ENCODE results near the gene CSTF3. TPM values are rescaled to one million over a fixed set of nuclear protein-coding genes. Genes with fewer than 3 reads are reported as not detected.
"Not testable (repeated sequence)": the region's sequence is repeated elsewhere in the genome, so short reads cannot be mapped to it uniquely, and the experiment has no call there.

Gene CSTF3
- total RNA-seq, 1 experiment from 2014 or later, result 55.6 TPM

DNA sequence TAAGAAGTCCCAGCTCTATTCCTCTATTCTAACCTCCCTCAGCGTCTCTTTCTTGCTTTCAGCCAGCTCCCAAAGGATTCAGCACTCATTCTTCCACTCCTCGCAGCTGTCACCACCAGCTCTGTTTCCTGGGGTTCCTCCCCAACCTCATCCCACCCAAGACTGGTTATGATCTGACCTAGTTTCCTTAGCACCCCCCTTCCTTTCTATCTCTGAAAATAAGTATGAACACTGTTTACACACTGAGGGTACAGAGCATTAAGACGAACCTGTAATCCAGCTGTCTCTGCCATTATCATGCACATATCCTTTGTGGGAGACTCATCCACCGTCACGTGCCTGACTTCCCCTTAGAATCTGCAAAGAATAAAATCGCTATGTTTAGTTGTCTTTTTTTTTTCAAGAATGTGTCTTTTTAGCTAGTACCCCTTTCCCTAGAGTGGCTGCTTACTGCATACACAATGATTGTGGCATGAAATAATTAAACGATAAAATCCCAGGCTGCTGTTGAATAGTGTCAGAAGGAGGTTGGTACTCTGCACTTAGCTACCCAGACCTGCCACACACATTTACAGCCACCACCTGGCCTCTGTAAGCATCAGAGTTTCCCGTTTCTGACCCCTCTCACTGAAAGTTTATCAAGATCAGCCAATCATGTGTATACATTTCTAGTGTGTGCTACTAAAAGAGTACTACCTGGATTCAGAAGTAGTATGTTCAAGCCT, 26.9 kb upstream of the CSTF3 start:
- Histone ChIP-seq H3K4me3 (ENCODE audit: low read length) (no peak overlapping the region), H3K36me3 (ENCODE audit: insufficient read depth, low read length) (no peaks in the 10 kb centered on the region), H3K9ac (ENCODE audit: low read length) (no peak overlapping the region), H4K20me1 (ENCODE audit: insufficient read depth, low read depth, low read length) (no peaks in the 10 kb centered on the region), H2AFZ (ENCODE audit: low read length) (no peak overlapping the region), H3K9me3 (ENCODE audit: low read length) (no peaks in the 10 kb centered on the region), H3K79me2 (ENCODE audit: low read length) (no peaks in the 10 kb centered on the region), H3K27ac (ENCODE audit: low read length) (no peak overlapping the region), H3K4me2 (ENCODE audit: low read depth, low read length, poor library complexity, severe bottlenecking) (no peak overlapping the region), H3K9me2 (replicated peaks; ENCODE audit: insufficient read depth, low read length) (no peaks in the 10 kb centered on the region), H3K27me3 (ENCODE audit: low read length) (no peaks in the 10 kb centered on the region), H3K4me1 (ENCODE audit: low read length) (no peaks in the 10 kb centered on the region)
- DNase-seq, result no peak

DNA sequence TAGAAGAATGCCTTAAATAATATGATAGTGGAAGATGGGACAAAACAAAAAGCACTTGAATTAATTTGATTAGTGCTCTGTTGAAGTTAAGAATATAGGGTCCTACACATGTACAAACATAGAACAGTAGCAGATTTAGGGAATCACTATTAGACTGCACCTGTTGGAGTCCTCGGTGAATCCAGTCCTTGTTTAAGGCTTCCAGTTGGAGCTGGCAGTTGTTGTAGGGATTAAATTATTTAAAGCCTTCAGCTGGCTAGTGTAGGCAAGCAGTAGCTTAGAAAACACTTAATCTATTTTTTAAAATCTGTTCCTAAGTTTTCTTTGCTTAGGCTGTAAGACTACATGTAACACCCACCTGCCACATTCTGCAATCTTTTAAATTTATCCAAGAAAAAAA, 24.5 kb upstream of the CSTF3 start:
- H3K9me3 ChIP-seq (ENCODE audit: low read length), result no peaks in the 10 kb centered on the region
- no peaks in the 10 kb centered on the region for H3K9me2 ChIP-seq (replicated peaks; ENCODE audit: insufficient read depth, low read length)
- no peaks in the 10 kb centered on the region for H3K79me2 ChIP-seq (ENCODE audit: low read length)
- no peak for DNase-seq
- no peak overlapping the region for H3K9ac ChIP-seq (ENCODE audit: low read length)
- H3K4me3 ChIP-seq (ENCODE audit: low read length), result no peak overlapping the region
- H2AFZ ChIP-seq (ENCODE audit: low read length), result no peak overlapping the region
- H3K36me3 ChIP-seq (ENCODE audit: insufficient read depth, low read length), result no peaks in the 10 kb centered on the region
- H3K27ac ChIP-seq (ENCODE audit: low read length), result no peak overlapping the region
- H4K20me1 ChIP-seq (ENCODE audit: insufficient read depth, low read depth, low read length), result no peaks in the 10 kb centered on the region
- no peaks in the 10 kb centered on the region for H3K27me3 ChIP-seq (ENCODE audit: low read length)
- H3K4me1 ChIP-seq (ENCODE audit: low read length), result no peaks in the 10 kb centered on the region
- H3K4me2 ChIP-seq (ENCODE audit: low read depth, low read length, poor library complexity, severe bottlenecking), result no peak overlapping the region

DNA sequence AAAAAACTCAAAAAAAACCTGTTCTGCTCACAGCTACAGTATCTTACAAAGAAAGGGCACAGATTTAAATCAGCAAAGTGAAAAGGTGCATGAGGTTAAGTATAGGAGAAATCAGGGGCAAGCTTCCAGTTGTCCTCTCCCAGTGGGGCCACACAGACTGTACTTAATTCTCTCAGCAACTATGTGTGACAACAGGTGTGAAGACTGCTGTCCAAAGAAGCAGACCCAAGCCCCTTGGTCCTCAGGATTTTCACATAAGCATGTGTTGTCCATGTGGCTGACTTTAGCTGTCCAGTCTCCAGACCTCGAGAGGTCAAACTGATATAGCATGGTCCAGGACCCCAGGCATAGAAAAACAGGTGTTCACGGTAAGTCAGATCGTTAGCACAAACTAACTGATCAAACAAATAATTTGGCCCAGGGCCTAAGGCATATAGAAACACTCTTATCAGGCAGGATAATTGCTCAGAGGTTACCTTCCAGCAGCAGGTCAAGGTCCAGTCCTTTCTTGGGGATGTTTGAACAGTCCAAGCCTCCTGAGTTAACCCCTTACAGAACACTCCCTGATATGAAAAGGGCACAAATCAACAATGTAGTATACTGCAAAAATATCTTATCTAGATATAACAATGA, 21.1 kb upstream of the CSTF3 start:
- H3K9me2 ChIP-seq (replicated peaks; ENCODE audit: insufficient read depth, low read length), result no peaks in the 10 kb centered on the region
- H3K9ac ChIP-seq (ENCODE audit: low read length), result no peak overlapping the region
- H3K4me1 ChIP-seq (ENCODE audit: low read length), result no peaks in the 10 kb centered on the region
- no peaks in the 10 kb centered on the region for H3K79me2 ChIP-seq (ENCODE audit: low read length)
- H3K27ac ChIP-seq (ENCODE audit: low read length), result no peak overlapping the region
- H3K27me3 ChIP-seq (ENCODE audit: low read length), result no peaks in the 10 kb centered on the region
- no peak overlapping the region for H3K4me2 ChIP-seq (ENCODE audit: low read depth, low read length, poor library complexity, severe bottlenecking)
- no peaks in the 10 kb centered on the region for H4K20me1 ChIP-seq (ENCODE audit: insufficient read depth, low read depth, low read length)
- no peaks in the 10 kb centered on the region for H3K36me3 ChIP-seq (ENCODE audit: insufficient read depth, low read length)
- no peak overlapping the region for H3K4me3 ChIP-seq (ENCODE audit: low read length)
- H2AFZ ChIP-seq (ENCODE audit: low read length), result no peak overlapping the region
- no peak for DNase-seq
- H3K9me3 ChIP-seq (ENCODE audit: low read length), result no peaks in the 10 kb centered on the region

GRCh38 chr11:33179348-33179803, 18.1 kb upstream of the CSTF3 start:
- Histone ChIP-seq H3K9me3 (ENCODE audit: low read length) (no peaks in the 10 kb centered on the region), H3K4me3 (ENCODE audit: low read length) (no peak overlapping the region), H3K27ac (ENCODE audit: low read length) (no peak overlapping the region), H3K79me2 (ENCODE audit: low read length) (no peaks in the 10 kb centered on the region), H3K9me2 (replicated peaks; ENCODE audit: insufficient read depth, low read length) (no peaks in the 10 kb centered on the region), H4K20me1 (ENCODE audit: insufficient read depth, low read depth, low read length) (no peaks in the 10 kb centered on the region), H3K4me1 (ENCODE audit: low read length) (no peaks in the 10 kb centered on the region), H3K36me3 (ENCODE audit: insufficient read depth, low read length) (no peaks in the 10 kb centered on the region), H3K27me3 (ENCODE audit: low read length) (no peaks in the 10 kb centered on the region), H3K9ac (ENCODE audit: low read length) (no peak overlapping the region), H2AFZ (ENCODE audit: low read length) (no peak overlapping the region), H3K4me2 (ENCODE audit: low read depth, low read length, poor library complexity, severe bottlenecking) (no peak overlapping the region)
- DNase-seq, result peak; percentile 46

DNA sequence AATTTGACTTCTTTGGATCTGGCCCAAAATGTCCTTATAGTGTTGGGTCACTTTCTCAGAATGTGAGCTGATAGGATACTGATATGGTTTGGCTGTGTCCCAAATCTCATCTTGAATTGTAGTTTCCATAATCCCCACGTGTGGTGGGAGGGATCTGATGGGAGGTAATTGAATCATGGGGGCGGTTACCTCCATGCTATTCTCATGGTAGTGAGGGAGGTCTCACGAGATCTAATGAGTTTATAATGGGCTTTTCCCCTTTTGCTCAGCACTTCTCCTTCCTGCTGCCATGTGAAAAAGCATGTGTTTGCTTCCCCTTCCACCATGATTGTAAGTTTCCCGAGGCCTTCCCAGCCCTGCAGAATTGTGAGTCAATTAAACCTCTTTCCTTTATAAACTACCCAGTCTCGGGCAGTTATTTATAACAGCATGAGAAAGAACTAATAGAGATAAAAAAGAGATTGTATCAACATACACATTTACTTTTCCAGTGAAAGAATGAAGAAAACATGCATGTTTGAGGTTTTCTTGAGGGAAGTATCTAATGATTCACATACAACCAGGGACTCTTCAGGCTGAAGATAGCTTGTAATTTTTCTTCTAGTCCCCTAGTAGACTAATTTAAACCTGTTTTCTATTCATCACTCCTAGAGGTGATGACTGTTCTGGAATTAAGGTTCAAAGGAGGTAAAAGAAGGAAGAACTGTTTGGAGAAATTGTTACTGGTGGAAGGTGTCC, 17.3 kb upstream of the CSTF3 start:
- Histone ChIP-seq H3K9me2 (replicated peaks; ENCODE audit: insufficient read depth, low read length) (no peaks in the 10 kb centered on the region), H3K27ac (ENCODE audit: low read length) (no peak overlapping the region), H3K36me3 (ENCODE audit: insufficient read depth, low read length) (no peaks in the 10 kb centered on the region), H3K4me2 (ENCODE audit: low read depth, low read length, poor library complexity, severe bottlenecking) (no peak overlapping the region), H2AFZ (ENCODE audit: low read length) (no peak overlapping the region), H3K9me3 (ENCODE audit: low read length) (no peaks in the 10 kb centered on the region), H3K9ac (ENCODE audit: low read length) (no peak overlapping the region), H3K4me1 (ENCODE audit: low read length) (no peaks in the 10 kb centered on the region), H3K27me3 (ENCODE audit: low read length) (no peaks in the 10 kb centered on the region), H3K4me3 (ENCODE audit: low read length) (no peak overlapping the region), H4K20me1 (ENCODE audit: insufficient read depth, low read depth, low read length) (no peaks in the 10 kb centered on the region), H3K79me2 (ENCODE audit: low read length) (no peaks in the 10 kb centered on the region)
- DNase-seq, result no peak

DNA sequence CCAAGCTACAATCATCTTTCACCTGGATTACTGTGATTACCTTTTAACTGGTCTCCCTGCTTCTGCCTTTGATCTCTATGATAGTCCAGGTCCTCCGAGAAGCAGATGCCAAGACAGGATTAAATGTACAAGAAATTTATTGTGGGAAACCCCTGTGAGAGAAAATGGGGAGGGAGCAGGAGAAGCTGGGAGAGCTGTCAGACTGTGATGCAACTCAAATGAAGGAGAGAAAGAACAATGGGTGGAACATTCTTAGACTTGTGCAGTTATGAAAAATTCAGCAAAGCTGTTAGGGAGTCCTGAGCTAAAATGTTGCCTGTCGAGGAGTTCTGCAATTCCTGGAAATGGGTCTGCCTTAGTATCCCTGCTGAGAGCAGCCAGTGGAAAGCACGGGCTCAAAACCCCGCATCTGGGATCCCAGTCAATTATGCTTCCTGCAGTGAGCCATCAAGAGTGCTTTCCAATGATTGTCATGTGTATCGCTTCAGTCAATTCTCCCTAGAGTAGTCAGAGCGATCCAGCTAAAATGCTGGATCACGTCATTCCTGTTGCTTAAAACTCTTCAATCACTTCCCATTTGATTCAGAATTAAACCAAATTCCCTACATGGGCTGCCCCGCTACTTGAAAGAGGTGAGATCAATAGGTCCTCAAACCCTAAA, 16.5 kb upstream of the CSTF3 start:
- DNase-seq, result no peak
- Histone ChIP-seq H3K36me3 (ENCODE audit: insufficient read depth, low read length) (no peaks in the 10 kb centered on the region), H3K4me2 (ENCODE audit: low read depth, low read length, poor library complexity, severe bottlenecking) (no peak overlapping the region), H3K4me3 (ENCODE audit: low read length) (no peak overlapping the region), H2AFZ (ENCODE audit: low read length) (no peak overlapping the region), H3K9ac (ENCODE audit: low read length) (no peak overlapping the region), H3K79me2 (ENCODE audit: low read length) (no peaks in the 10 kb centered on the region), H4K20me1 (ENCODE audit: insufficient read depth, low read depth, low read length) (no peaks in the 10 kb centered on the region), H3K9me3 (ENCODE audit: low read length) (no peaks in the 10 kb centered on the region), H3K27me3 (ENCODE audit: low read length) (no peaks in the 10 kb centered on the region), H3K4me1 (ENCODE audit: low read length) (no peaks in the 10 kb centered on the region), H3K9me2 (replicated peaks; ENCODE audit: insufficient read depth, low read length) (no peaks in the 10 kb centered on the region), H3K27ac (ENCODE audit: low read length) (no peak overlapping the region)

DNA sequence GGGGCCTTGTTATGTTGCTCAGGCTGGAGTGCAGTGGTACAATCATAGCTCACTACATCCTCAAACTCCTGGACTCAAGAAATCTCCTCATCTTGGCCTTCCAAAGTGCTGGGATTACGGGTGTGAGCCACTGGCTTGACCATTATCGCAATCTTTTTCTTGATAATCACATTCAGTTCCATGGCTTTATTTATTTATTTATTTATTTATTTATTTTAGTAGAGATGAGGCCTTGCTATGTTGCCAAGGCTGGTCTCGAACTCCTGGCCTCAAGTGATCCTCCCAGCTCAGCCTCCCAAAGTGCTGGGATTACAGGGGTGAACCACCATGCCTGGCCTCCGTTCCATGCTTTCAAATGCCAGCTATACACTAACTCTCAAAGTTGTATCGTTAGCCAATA, 15.5 kb upstream of the CSTF3 start:
- H3K36me3 ChIP-seq (ENCODE audit: insufficient read depth, low read length); H4K20me1 ChIP-seq (ENCODE audit: insufficient read depth, low read depth, low read length); DNase-seq; H3K27ac ChIP-seq (ENCODE audit: low read length); H3K9ac ChIP-seq (ENCODE audit: low read length); H3K79me2 ChIP-seq (ENCODE audit: low read length); H3K27me3 ChIP-seq (ENCODE audit: low read length); H3K4me1 ChIP-seq (ENCODE audit: low read length); H3K4me2 ChIP-seq (ENCODE audit: low read depth, low read length, poor library complexity, severe bottlenecking); H3K9me2 ChIP-seq (replicated peaks; ENCODE audit: insufficient read depth, low read length); H2AFZ ChIP-seq (ENCODE audit: low read length); H3K9me3 ChIP-seq (ENCODE audit: low read length); H3K4me3 ChIP-seq (ENCODE audit: low read length): not testable (repeated sequence)

GRCh38 chr11:33172996-33173395, 11.7 kb upstream of the CSTF3 start:
- Histone ChIP-seq H3K79me2 (ENCODE audit: low read length) (no peaks in the 10 kb centered on the region), H3K4me1 (ENCODE audit: low read length) (no peaks in the 10 kb centered on the region), H2AFZ (ENCODE audit: low read length) (no peak overlapping the region), H4K20me1 (ENCODE audit: insufficient read depth, low read depth, low read length) (no peaks in the 10 kb centered on the region), H3K9me3 (ENCODE audit: low read length) (no peaks in the 10 kb centered on the region), H3K4me3 (ENCODE audit: low read length) (no peak overlapping the region), H3K36me3 (ENCODE audit: insufficient read depth, low read length) (no peaks in the 10 kb centered on the region), H3K27ac (ENCODE audit: low read length) (no peak overlapping the region), H3K9ac (ENCODE audit: low read length) (no peak overlapping the region), H3K27me3 (ENCODE audit: low read length) (no peaks in the 10 kb centered on the region), H3K9me2 (replicated peaks; ENCODE audit: insufficient read depth, low read length) (no peaks in the 10 kb centered on the region), H3K4me2 (ENCODE audit: low read depth, low read length, poor library complexity, severe bottlenecking) (no peak overlapping the region)
- no peak for DNase-seq
